Neutrophil (primary cell): ENCODE results near the gene TXNRD3.

Source experiments
- H3K27ac ChIP-seq: fragments of 200-600 bp; sonication (generic); 2 replicates; pipeline ENCODE4 v1.5.1; 2016; ENCODE audit warnings: mild to moderate bottlenecking, moderate library complexity
- H3K27me3 ChIP-seq: fragments of 200-600 bp; sonication (generic); 2 replicates; pipeline ENCODE4 v1.6.0; 2016; ENCODE audit warnings: mild to moderate bottlenecking
- H3K36me3 ChIP-seq: fragments of 200-600 bp; sonication (generic); 2 replicates; pipeline ENCODE4 v1.5.1; 2017
- H3K4me1 ChIP-seq, 2 experiments: fragments of 200-600 bp in 1 of 2; sonication (generic) in 1 of 2; 1 replicate in 1 of 2; 2 replicates in 1 of 2; pipeline versions ENCODE4 v1.5.1 to v1.6.1; 2013 to 2016; ENCODE audit warnings: low read depth in 1 of 2, low read length in 1 of 2, mild to moderate bottlenecking in 1 of 2, moderate library complexity in 1 of 2; ENCODE audit not compliant: control insufficient read depth in 1 of 2, insufficient read depth in 1 of 2
- H3K4me3 ChIP-seq, 2 experiments: fragments of 200-600 bp in 1 of 2; sonication (generic) in 1 of 2; 1 replicate in 1 of 2; 2 replicates in 1 of 2; pipeline ENCODE4 v1.5.1; 2013 to 2016; ENCODE audit warnings: low read depth in 1 of 2, low read length in 1 of 2, mild to moderate bottlenecking in 1 of 2, moderate library complexity in 1 of 2
- H3K9me3 ChIP-seq: fragments of 200-600 bp; sonication (generic); 2 replicates; pipeline ENCODE4 v1.5.1; 2016
- CTCF ChIP-seq: fragments of 200-600 bp; sonication (generic); IDR thresholded peaks from 2 replicates; pipeline ENCODE4 v1.5.1; 2016; ENCODE audit warnings: antibody characterized with exemption

TXNRD3 gene

GRCh38 chr3:126668450-126669401 is 13.8 kb upstream of the TXNRD3 start:
- no peaks in the 10 kb centered on the region for H3K36me3 ChIP-seq
- H3K27ac ChIP-seq, result no peak overlapping the region
- no peaks in the 10 kb centered on the region for H3K27me3 ChIP-seq
- H3K9me3 ChIP-seq, result no peaks in the 10 kb centered on the region
- no peak for TF ChIP-seq CTCF
- H3K4me3 ChIP-seq, result no peak overlapping the region
- no peaks in the 10 kb centered on the region for H3K4me1 ChIP-seq

- Histone ChIP-seq H3K27me3 (no peaks in the 10 kb centered on the region), H3K36me3 (no peaks in the 10 kb centered on the region)
Measured at GRCh38 chr3:126667631-126668449, 12.9 kb upstream of the TXNRD3 start.

GRCh38 chr3:126666658-126667528 is 12.0 kb upstream of the TXNRD3 start:
- no peaks in the 10 kb centered on the region for H3K4me1 ChIP-seq
- H3K36me3 ChIP-seq, result no peaks in the 10 kb centered on the region
- no peak for TF ChIP-seq CTCF
- no peak overlapping the region for H3K27ac ChIP-seq
- peaks cover 8% of the 10 kb centered on the region for H3K27me3 ChIP-seq
- no peaks in the 10 kb centered on the region for H3K9me3 ChIP-seq
- H3K4me3 ChIP-seq, result no peak overlapping the region

More at GRCh38 chr3:126667631-126668449, 12.9 kb upstream of the TXNRD3 start:
- no peaks in the 10 kb centered on the region for H3K4me1 ChIP-seq
- no peak overlapping the region for H3K27ac ChIP-seq
- H3K4me3 ChIP-seq, result no peak overlapping the region
- no peak for TF ChIP-seq CTCF
- H3K9me3 ChIP-seq, result no peaks in the 10 kb centered on the region

GRCh38 chr3:126665959-126666657 is 11.2 kb upstream of the TXNRD3 start:
- no peak for TF ChIP-seq CTCF
- no peak overlapping the region for H3K4me3 ChIP-seq
- no peak overlapping the region for H3K27ac ChIP-seq
- no peaks in the 10 kb centered on the region for H3K4me1 ChIP-seq
- H3K27me3 ChIP-seq, result peaks cover 16% of the 10 kb centered on the region
- H3K9me3 ChIP-seq, result no peaks in the 10 kb centered on the region
- H3K36me3 ChIP-seq, result no peaks in the 10 kb centered on the region
